22Rv1 (cell line): Measurements from ENCODE around the gene AP2M1.

Experiments
- ZFX ChIP-seq: fragments of 450-650 bp; IDR thresholded peaks from 2 replicates; pipeline ENCODE4 v1.6.1; 2017; ENCODE audit warnings: antibody characterized with exemption, borderline replicate concordance
- TF ChIP-seq, protein P1 (sequence below): fragments of 450-650 bp; IDR thresholded peaks from 2 replicates; pipeline ENCODE4 v1.5.1; 2017; ENCODE audit warnings: mild to moderate bottlenecking

- TF ChIP-seq, protein P1, sequence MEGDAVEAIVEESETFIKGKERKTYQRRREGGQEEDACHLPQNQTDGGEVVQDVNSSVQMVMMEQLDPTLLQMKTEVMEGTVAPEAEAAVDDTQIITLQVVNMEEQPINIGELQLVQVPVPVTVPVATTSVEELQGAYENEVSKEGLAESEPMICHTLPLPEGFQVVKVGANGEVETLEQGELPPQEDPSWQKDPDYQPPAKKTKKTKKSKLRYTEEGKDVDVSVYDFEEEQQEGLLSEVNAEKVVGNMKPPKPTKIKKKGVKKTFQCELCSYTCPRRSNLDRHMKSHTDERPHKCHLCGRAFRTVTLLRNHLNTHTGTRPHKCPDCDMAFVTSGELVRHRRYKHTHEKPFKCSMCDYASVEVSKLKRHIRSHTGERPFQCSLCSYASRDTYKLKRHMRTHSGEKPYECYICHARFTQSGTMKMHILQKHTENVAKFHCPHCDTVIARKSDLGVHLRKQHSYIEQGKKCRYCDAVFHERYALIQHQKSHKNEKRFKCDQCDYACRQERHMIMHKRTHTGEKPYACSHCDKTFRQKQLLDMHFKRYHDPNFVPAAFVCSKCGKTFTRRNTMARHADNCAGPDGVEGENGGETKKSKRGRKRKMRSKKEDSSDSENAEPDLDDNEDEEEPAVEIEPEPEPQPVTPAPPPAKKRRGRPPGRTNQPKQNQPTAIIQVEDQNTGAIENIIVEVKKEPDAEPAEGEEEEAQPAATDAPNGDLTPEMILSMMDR, result no peak
- no peak for TF ChIP-seq ZFX
These were observed 17.4 kb upstream of the AP2M1 start for GRCh38 chr3:184157206-184157605.
